WTC11 (cell line): Measurements from ENCODE around the gene GRM5. TPM values are rescaled to one million over a fixed set of nuclear protein-coding genes. Genes with fewer than 3 reads are reported as not detected.

Experiments
- ATAC-seq: fragments of 200-7000 bp; cut with Tn5 transposase; 2 replicates; pipeline ENCODE4 v1.10.0; 2021; ENCODE audit warnings: mild to moderate bottlenecking, moderate library complexity
- CTCF ChIA-PET: fragments of 300-600 bp; sonication (Branson Sonifier 250); formaldehyde crosslinking; loops from one replicate; lab custom pipeline; 2021; ENCODE audit warnings: antibody characterized with exemption; lab: Charles Lee
- POLR2A ChIA-PET: fragments of 350-600 bp; sonication (Branson Sonifier 250); formaldehyde crosslinking; loops from one replicate; lab custom pipeline; 2021; ENCODE audit warnings: antibody characterized with exemption; lab: Charles Lee
- DNase-seq: peaks from one replicate; pipeline ENCODE4 v3.0.0; 2021; ENCODE audit warnings: low spot score
- H3K27ac Mint-ChIP-seq: 2 replicates; pipeline ENCODE4 v1.8.0; 2021; ENCODE audit warnings: mixed read lengths
- H3K27me3 Mint-ChIP-seq: 2 replicates; pipeline ENCODE4 v1.8.0; 2021; ENCODE audit warnings: low read depth, mild to moderate bottlenecking, moderate library complexity, mixed read lengths
- H3K36me3 Mint-ChIP-seq: 2 replicates; pipeline ENCODE4 v1.8.0; 2021; ENCODE audit warnings: mixed read lengths
- H3K4me1 Mint-ChIP-seq: 2 replicates; pipeline ENCODE4 v1.8.0; 2022; ENCODE audit warnings: mixed read lengths
- H3K4me3 Mint-ChIP-seq: 2 replicates; pipeline ENCODE4 v1.8.0; 2021; ENCODE audit warnings: mild to moderate bottlenecking, moderate library complexity, mixed read lengths
- H3K9me3 Mint-ChIP-seq: 2 replicates; pipeline ENCODE4 v1.8.0; 2021; ENCODE audit warnings: mixed read lengths
- CBFB ChIP-seq: sonication (generic); formaldehyde crosslinking; IDR thresholded peaks from 2 replicates; pipeline ENCODE4 v1.8.1; 2022; ENCODE audit warnings: mild to moderate bottlenecking, low read depth, missing genetic modification reagents
- CREB1 ChIP-seq: sonication (generic); formaldehyde crosslinking; IDR thresholded peaks from 2 replicates; pipeline ENCODE4 v1.8.0; 2023; ENCODE audit warnings: mild to moderate bottlenecking, missing genetic modification reagents
- FOXK1 ChIP-seq: sonication (generic); formaldehyde crosslinking; IDR thresholded peaks from 2 replicates; pipeline ENCODE4 v1.8.0; 2022; ENCODE audit warnings: mild to moderate bottlenecking, moderate library complexity, missing genetic modification reagents
- GABPB1 ChIP-seq: sonication (generic); formaldehyde crosslinking; IDR thresholded peaks from 2 replicates; pipeline ENCODE4 v1.8.1; 2023; ENCODE audit warnings: mild to moderate bottlenecking, missing genetic modification reagents
- KAT7 ChIP-seq: sonication (generic); formaldehyde crosslinking; IDR thresholded peaks from 2 replicates; pipeline ENCODE4 v1.8.1; 2023; ENCODE audit warnings: missing genetic modification reagents, mild to moderate bottlenecking, borderline replicate concordance
- SMAD3 ChIP-seq: sonication (generic); formaldehyde crosslinking; IDR thresholded peaks from 2 replicates; pipeline ENCODE4 v1.8.0; 2022; ENCODE audit warnings: missing genetic modification reagents, mild to moderate bottlenecking, borderline replicate concordance
- SOX15 ChIP-seq: fragments of 250-450 bp; sonication (Bioruptor Pico); IDR thresholded peaks from 2 replicates; pipeline ENCODE4 v1.9.0; 2021; ENCODE audit warnings: mild to moderate bottlenecking
- ZNF138 ChIP-seq: sonication (generic); formaldehyde crosslinking; conservative IDR thresholded peaks from 2 replicates; pipeline ENCODE4 v1.8.1; 2022; ENCODE audit warnings: mild to moderate bottlenecking, moderate library complexity, missing genetic modification reagents
- ZNF416 ChIP-seq: fragments of 250-450 bp; sonication (Bioruptor Pico); IDR thresholded peaks from 2 replicates; pipeline ENCODE4 v1.9.0; 2021; ENCODE audit warnings: mild to moderate bottlenecking, inconsistent platforms
- ZNF423 ChIP-seq: fragments of 250-450 bp; sonication (Bioruptor Pico); IDR thresholded peaks from 2 replicates; pipeline ENCODE4 v2.1.2; 2022; ENCODE audit warnings: mild to moderate bottlenecking, moderate library complexity
- ZNF671 ChIP-seq: fragments of 250-450 bp; sonication (Bioruptor Pico); IDR thresholded peaks from 2 replicates; pipeline ENCODE4 v1.8.0; 2021; ENCODE audit warnings: mild to moderate bottlenecking
- total RNA-seq: library from RNA; stranded (reverse); gene quantifications from 3 replicates; pipeline ENCODE4 v1.2.3, GENCODE V29; 2021
- TF ChIP-seq, protein P1 (sequence below): sonication (generic); formaldehyde crosslinking; IDR thresholded peaks from 2 replicates; pipeline ENCODE4 v1.8.1; 2022; ENCODE audit warnings: low read depth, missing genetic modification reagents, borderline replicate concordance
- TF ChIP-seq, protein P2 (sequence below): sonication (generic); formaldehyde crosslinking; IDR thresholded peaks from 2 replicates; pipeline ENCODE4 v1.8.1; 2022; ENCODE audit warnings: mild to moderate bottlenecking, missing genetic modification reagents, moderate library complexity, borderline replicate concordance
- TF ChIP-seq, protein P3 (sequence below): fragments of 250-450 bp; sonication (Bioruptor Pico); IDR thresholded peaks from 2 replicates; pipeline ENCODE4 v1.8.0; 2021; ENCODE audit warnings: mild to moderate bottlenecking
- TF ChIP-seq, protein P4 (sequence below): sonication (generic); formaldehyde crosslinking; IDR thresholded peaks from 2 replicates; pipeline ENCODE4 v1.8.0; 2022; ENCODE audit warnings: mild to moderate bottlenecking, missing genetic modification reagents
- TF ChIP-seq, protein P5 (sequence below): sonication (generic); formaldehyde crosslinking; IDR thresholded peaks from 2 replicates; pipeline ENCODE4 v1.8.1; 2023; ENCODE audit warnings: mild to moderate bottlenecking, missing genetic modification reagents, borderline replicate concordance
- TF ChIP-seq, protein P6 (sequence below): sonication (generic); formaldehyde crosslinking; conservative IDR thresholded peaks from 2 replicates; pipeline ENCODE4 v1.8.1; 2023; ENCODE audit warnings: mild to moderate bottlenecking, low read depth, missing genetic modification reagents, moderate library complexity
- TF ChIP-seq, protein P7 (sequence below): sonication (generic); formaldehyde crosslinking; conservative IDR thresholded peaks from 2 replicates; pipeline ENCODE4 v1.8.1; 2022; ENCODE audit warnings: mild to moderate bottlenecking, missing genetic modification reagents

The GRM5 gene
- total RNA-seq, 1 experiment from 2014 or later, result 0.13 TPM

DNA sequence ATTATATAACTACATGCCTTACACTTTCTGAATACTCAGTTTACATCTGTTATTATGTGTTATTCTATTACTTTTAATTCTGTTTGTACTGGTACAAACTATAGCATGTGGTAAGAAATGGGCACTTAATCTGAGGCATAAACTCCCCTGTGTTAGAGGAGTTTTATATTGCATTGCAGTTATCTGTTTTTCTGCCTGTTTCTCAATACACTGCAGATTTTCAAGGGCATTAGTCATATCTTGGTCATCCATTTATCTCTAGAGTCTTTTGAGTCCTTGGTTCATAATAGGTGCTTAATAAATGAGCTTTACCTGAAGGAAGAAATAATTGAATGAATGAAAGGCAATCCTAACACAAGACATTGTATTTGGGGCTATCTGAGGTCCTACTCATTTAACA lies 545.4 kb downstream of the GRM5 start:
- Mint-ChIP-seq H3K4me1 (peaks cover 20% of the 10 kb centered on the region), H3K9me3 (peaks cover 2% of the 10 kb centered on the region; the same call in 1 of the 2 replicates), H3K27ac (no peak overlapping the region), H3K4me3 (no peak overlapping the region), H3K27me3 (no peaks in the 10 kb centered on the region), H3K36me3 (no peaks in the 10 kb centered on the region; the same call in 1 of the 2 replicates)
- no peak for DNase-seq
- ChIA-PET POLR2A (no interaction called here), CTCF (no interaction called here)
- TF ChIP-seq, protein P1, sequence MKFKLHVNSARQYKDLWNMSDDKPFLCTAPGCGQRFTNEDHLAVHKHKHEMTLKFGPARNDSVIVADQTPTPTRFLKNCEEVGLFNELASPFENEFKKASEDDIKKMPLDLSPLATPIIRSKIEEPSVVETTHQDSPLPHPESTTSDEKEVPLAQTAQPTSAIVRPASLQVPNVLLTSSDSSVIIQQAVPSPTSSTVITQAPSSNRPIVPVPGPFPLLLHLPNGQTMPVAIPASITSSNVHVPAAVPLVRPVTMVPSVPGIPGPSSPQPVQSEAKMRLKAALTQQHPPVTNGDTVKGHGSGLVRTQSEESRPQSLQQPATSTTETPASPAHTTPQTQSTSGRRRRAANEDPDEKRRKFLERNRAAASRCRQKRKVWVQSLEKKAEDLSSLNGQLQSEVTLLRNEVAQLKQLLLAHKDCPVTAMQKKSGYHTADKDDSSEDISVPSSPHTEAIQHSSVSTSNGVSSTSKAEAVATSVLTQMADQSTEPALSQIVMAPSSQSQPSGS, result no peak
- TF ChIP-seq ZNF671 (CRISPR knock-in tag) (no peak), ZNF423 (CRISPR knock-in tag) (no peak), CBFB (CRISPR knock-in tag) (no peak), FOXK1 (CRISPR knock-in tag) (no peak), ZNF416 (CRISPR knock-in tag) (no peak), SMAD3 (CRISPR knock-in tag) (no peak)
- TF ChIP-seq, protein P2, sequence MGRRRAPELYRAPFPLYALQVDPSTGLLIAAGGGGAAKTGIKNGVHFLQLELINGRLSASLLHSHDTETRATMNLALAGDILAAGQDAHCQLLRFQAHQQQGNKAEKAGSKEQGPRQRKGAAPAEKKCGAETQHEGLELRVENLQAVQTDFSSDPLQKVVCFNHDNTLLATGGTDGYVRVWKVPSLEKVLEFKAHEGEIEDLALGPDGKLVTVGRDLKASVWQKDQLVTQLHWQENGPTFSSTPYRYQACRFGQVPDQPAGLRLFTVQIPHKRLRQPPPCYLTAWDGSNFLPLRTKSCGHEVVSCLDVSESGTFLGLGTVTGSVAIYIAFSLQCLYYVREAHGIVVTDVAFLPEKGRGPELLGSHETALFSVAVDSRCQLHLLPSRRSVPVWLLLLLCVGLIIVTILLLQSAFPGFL (CRISPR knock-in tag), result no peak
- TF ChIP-seq, protein P3, sequence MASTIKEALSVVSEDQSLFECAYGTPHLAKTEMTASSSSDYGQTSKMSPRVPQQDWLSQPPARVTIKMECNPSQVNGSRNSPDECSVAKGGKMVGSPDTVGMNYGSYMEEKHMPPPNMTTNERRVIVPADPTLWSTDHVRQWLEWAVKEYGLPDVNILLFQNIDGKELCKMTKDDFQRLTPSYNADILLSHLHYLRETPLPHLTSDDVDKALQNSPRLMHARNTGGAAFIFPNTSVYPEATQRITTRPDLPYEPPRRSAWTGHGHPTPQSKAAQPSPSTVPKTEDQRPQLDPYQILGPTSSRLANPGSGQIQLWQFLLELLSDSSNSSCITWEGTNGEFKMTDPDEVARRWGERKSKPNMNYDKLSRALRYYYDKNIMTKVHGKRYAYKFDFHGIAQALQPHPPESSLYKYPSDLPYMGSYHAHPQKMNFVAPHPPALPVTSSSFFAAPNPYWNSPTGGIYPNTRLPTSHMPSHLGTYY (CRISPR knock-in tag), result no peak
- TF ChIP-seq, protein P4, sequence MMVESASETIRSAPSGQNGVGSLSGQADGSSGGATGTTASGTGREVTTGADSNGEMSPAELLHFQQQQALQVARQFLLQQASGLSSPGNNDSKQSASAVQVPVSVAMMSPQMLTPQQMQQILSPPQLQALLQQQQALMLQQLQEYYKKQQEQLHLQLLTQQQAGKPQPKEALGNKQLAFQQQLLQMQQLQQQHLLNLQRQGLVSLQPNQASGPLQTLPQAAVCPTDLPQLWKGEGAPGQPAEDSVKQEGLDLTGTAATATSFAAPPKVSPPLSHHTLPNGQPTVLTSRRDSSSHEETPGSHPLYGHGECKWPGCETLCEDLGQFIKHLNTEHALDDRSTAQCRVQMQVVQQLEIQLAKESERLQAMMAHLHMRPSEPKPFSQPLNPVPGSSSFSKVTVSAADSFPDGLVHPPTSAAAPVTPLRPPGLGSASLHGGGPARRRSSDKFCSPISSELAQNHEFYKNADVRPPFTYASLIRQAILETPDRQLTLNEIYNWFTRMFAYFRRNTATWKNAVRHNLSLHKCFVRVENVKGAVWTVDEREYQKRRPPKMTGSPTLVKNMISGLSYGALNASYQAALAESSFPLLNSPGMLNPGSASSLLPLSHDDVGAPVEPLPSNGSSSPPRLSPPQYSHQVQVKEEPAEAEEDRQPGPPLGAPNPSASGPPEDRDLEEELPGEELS (CRISPR knock-in tag), result no peak
- TF ChIP-seq, protein P5, sequence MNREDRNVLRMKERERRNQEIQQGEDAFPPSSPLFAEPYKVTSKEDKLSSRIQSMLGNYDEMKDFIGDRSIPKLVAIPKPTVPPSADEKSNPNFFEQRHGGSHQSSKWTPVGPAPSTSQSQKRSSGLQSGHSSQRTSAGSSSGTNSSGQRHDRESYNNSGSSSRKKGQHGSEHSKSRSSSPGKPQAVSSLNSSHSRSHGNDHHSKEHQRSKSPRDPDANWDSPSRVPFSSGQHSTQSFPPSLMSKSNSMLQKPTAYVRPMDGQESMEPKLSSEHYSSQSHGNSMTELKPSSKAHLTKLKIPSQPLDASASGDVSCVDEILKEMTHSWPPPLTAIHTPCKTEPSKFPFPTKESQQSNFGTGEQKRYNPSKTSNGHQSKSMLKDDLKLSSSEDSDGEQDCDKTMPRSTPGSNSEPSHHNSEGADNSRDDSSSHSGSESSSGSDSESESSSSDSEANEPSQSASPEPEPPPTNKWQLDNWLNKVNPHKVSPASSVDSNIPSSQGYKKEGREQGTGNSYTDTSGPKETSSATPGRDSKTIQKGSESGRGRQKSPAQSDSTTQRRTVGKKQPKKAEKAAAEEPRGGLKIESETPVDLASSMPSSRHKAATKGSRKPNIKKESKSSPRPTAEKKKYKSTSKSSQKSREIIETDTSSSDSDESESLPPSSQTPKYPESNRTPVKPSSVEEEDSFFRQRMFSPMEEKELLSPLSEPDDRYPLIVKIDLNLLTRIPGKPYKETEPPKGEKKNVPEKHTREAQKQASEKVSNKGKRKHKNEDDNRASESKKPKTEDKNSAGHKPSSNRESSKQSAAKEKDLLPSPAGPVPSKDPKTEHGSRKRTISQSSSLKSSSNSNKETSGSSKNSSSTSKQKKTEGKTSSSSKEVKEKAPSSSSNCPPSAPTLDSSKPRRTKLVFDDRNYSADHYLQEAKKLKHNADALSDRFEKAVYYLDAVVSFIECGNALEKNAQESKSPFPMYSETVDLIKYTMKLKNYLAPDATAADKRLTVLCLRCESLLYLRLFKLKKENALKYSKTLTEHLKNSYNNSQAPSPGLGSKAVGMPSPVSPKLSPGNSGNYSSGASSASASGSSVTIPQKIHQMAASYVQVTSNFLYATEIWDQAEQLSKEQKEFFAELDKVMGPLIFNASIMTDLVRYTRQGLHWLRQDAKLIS (CRISPR knock-in tag), result no peak
- ATAC-seq, result no peak

DNA sequence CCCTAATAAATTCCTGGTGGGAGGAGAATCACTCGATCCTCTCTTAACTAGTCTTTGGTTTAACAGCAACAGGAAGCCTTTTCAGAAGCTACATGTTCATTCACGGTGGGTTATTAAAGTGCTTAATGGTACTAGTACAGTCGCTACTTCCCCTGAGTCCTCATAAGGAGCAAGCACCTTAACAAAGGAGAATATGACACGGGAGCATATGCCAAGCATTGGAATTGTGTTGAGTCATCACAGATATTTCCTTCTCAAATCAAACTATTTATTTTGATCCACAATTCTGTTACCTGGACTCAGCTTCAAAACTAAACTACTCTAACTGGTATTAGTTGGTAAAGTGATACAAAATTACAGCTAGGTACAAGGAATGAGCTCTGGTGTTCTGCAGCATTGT lies 550.8 kb downstream of the GRM5 start:
- H3K27me3 Mint-ChIP-seq, result peaks cover 15% of the 10 kb centered on the region
- H3K27ac Mint-ChIP-seq, result no peak overlapping the region
- H3K4me3 Mint-ChIP-seq, result no peak overlapping the region
- CTCF ChIA-PET, result interaction anchor here (1.0 to 1.3 kb wide), 3 partner anchors 29 to 173 kb away, joined by 3 to 7 read pairs (median 4); no protein-coding TSS in a partner anchor
- DNase-seq (no peak), ATAC-seq (no peak)
- POLR2A ChIA-PET, result no interaction called here
- no peaks in the 10 kb centered on the region for H3K9me3 Mint-ChIP-seq
- no peaks in the 10 kb centered on the region for H3K36me3 Mint-ChIP-seq
- H3K4me1 Mint-ChIP-seq, result peaks cover 4% of the 10 kb centered on the region; the same call in 1 of the 2 replicates
- TF ChIP-seq, protein P6, sequence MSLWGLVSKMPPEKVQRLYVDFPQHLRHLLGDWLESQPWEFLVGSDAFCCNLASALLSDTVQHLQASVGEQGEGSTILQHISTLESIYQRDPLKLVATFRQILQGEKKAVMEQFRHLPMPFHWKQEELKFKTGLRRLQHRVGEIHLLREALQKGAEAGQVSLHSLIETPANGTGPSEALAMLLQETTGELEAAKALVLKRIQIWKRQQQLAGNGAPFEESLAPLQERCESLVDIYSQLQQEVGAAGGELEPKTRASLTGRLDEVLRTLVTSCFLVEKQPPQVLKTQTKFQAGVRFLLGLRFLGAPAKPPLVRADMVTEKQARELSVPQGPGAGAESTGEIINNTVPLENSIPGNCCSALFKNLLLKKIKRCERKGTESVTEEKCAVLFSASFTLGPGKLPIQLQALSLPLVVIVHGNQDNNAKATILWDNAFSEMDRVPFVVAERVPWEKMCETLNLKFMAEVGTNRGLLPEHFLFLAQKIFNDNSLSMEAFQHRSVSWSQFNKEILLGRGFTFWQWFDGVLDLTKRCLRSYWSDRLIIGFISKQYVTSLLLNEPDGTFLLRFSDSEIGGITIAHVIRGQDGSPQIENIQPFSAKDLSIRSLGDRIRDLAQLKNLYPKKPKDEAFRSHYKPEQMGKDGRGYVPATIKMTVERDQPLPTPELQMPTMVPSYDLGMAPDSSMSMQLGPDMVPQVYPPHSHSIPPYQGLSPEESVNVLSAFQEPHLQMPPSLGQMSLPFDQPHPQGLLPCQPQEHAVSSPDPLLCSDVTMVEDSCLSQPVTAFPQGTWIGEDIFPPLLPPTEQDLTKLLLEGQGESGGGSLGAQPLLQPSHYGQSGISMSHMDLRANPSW (CRISPR knock-in tag), result no peak
- TF ChIP-seq CREB1 (CRISPR knock-in tag) (no peak), GABPB1 (CRISPR knock-in tag) (no peak), ZNF138 (CRISPR knock-in tag) (no peak), KAT7 (CRISPR knock-in tag) (no peak), SOX15 (CRISPR knock-in tag) (no peak)
- TF ChIP-seq, protein P7, sequence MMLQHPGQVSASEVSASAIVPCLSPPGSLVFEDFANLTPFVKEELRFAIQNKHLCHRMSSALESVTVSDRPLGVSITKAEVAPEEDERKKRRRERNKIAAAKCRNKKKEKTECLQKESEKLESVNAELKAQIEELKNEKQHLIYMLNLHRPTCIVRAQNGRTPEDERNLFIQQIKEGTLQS (CRISPR knock-in tag), result no peak
- TF ChIP-seq, protein P3 (CRISPR knock-in tag), result no peak
- TF ChIP-seq, protein P4 (CRISPR knock-in tag), result no peak
